H1 (cell line): ENCODE results near the gene SF3B6. TPM values are rescaled to one million over a fixed set of nuclear protein-coding genes. Genes with fewer than 3 reads are reported as not detected.

ENCODE experiments used
- CBX8 ChIP-seq: fragments of 300-800, 300-1000 bp; sonication (generic); IDR thresholded peaks from 2 replicates; pipeline ENCODE4 v1.7.1; 2016; ENCODE audit warnings: low read depth, low read length, borderline replicate concordance
- CEBPB ChIP-seq: IDR thresholded peaks from 2 replicates; pipeline ENCODE4 v1.6.1; 2012; ENCODE audit warnings: low read depth, low read length
- CREB1 ChIP-seq: IDR thresholded peaks from 2 replicates; pipeline ENCODE4 v1.6.1; 2012; ENCODE audit warnings: inconsistent platforms
- EP300 ChIP-seq, 2 experiments: IDR thresholded peaks; 1 replicate in 1 of 2; 2 replicates in 1 of 2; pipeline ENCODE4 v1.6.1; 2011 to 2012; ENCODE audit warnings: low read depth in 2 of 2, low read length in 2 of 2, mild to moderate bottlenecking in 2 of 2, borderline replicate concordance in 1 of 2, inconsistent platforms in 1 of 2, moderate library complexity in 1 of 2
- KDM4A ChIP-seq: IDR thresholded peaks from one replicate; pipeline ENCODE4 v1.7.1; 2012; ENCODE audit warnings: low read depth, mild to moderate bottlenecking, moderate library complexity, low read length, inconsistent platforms; ENCODE audit not compliant: severe bottlenecking
- PHF8 ChIP-seq: fragments of 200-600 bp; sonication (generic); conservative IDR thresholded peaks from 2 replicates; pipeline ENCODE4 v1.7.1; 2012; ENCODE audit warnings: low read depth, mild to moderate bottlenecking, inconsistent platforms, low read length, moderate library complexity
- POLR2A ChIP-seq, 2 experiments: IDR thresholded peaks; 1 replicate in 1 of 2; 2 replicates in 1 of 2; pipeline ENCODE4 v1.6.1; 2011; ENCODE audit warnings: low read depth in 2 of 2, low read length in 2 of 2, mild to moderate bottlenecking in 2 of 2; ENCODE audit errors: control extremely low read depth in 1 of 2
- RAD21 ChIP-seq, 2 experiments: IDR thresholded peaks in 1 of 2; conservative IDR thresholded peaks in 1 of 2; 2 replicates each; pipeline ENCODE4 v1.6.1; 2011; ENCODE audit warnings: low read depth in 2 of 2, low read length in 2 of 2, improper control_type of control experiment in 1 of 2, inconsistent platforms in 1 of 2, mild to moderate bottlenecking in 1 of 2, moderate library complexity in 1 of 2
- TBP ChIP-seq: IDR thresholded peaks from 2 replicates; pipeline ENCODE4 v1.6.1; 2011; ENCODE audit warnings: low read depth, low read length, improper control_type of control experiment
- polyA plus RNA-seq, 7 experiments: library from polyadenylated mRNA; depleted of rRNA in 3 of 7; stranded (reverse) in 5 of 7; unstranded in 2 of 7; fragments of >200 nt in 5 of 7; fragments of 200-250 nt in 2 of 7; gene quantifications; 1 replicate in 5 of 7; 2 replicates in 1 of 7; 4 replicates in 1 of 7; pipeline versions ENCODE4 v1.2.1 to v1.2.3, GENCODE V29; 2011 to 2013; ENCODE audit warnings: missing spikeins in 2 of 7, mixed read lengths in 2 of 7
- total RNA-seq: library from RNA; stranded (reverse); fragmentation: NEBNext Ultra II Directional; extraction: Animal tissue kit (Norgen Biotek cat#: 25700); gene quantifications from 2 replicates; pipeline ENCODE4 v1.2.1, GENCODE V29; 2021
- TF ChIP-seq, protein P1 (sequence below): fragments of 300-600 bp; sonication (generic); IDR thresholded peaks from 2 replicates; pipeline ENCODE4 v1.7.1; 2012; ENCODE audit warnings: low read length, moderate library complexity, mild to moderate bottlenecking, inconsistent platforms; ENCODE audit not compliant: insufficient replicate concordance

SF3B6 gene
- total and polyA plus RNA-seq, 2 of the 8 experiments (the other 6 are each of a cell fraction or from before 2014, with no cell fraction given): 126 to 155 TPM

DNA sequence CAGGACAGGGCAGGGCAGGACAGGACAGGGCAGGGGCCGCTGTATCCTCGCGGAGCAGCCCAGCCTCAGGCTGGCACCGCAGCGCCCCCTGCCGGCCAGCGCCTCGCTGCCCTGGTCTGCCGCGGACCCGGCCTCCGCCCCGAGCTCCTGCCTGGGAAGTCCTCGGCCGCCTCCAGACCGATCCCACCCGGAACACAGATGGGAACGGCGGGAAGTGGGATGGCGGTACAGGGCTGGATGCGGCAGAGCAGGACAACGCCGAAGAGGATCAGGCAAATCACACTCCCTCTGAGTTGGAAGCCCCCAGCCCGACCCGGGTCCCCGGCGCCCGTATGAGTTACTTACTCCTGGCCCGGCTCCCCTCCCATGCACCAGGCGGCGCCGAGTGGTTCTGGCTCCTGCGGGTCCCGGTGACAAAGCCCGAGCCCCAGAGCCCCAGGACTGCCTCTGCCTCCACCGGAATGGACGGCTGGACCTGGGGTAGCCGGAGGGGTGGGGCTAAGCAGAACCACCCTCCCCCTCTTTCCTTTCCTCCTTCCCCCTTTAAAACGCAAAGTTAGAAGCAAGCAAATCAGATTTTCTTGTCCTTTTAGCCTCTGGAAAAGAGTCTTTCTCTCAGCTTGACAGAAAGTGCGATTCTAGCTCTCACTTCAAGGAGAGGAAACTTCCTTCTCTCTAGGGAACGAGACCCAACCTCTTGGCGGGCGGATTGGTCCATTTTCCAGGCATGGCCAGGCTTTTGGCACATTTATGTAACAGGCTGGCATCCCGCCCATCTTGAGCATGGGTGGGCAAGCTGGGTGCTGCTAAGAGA lies 8.5 kb upstream of the SF3B6 start, which contains the start of gene TP53I3 (continued):
- TF ChIP-seq, protein P1, sequence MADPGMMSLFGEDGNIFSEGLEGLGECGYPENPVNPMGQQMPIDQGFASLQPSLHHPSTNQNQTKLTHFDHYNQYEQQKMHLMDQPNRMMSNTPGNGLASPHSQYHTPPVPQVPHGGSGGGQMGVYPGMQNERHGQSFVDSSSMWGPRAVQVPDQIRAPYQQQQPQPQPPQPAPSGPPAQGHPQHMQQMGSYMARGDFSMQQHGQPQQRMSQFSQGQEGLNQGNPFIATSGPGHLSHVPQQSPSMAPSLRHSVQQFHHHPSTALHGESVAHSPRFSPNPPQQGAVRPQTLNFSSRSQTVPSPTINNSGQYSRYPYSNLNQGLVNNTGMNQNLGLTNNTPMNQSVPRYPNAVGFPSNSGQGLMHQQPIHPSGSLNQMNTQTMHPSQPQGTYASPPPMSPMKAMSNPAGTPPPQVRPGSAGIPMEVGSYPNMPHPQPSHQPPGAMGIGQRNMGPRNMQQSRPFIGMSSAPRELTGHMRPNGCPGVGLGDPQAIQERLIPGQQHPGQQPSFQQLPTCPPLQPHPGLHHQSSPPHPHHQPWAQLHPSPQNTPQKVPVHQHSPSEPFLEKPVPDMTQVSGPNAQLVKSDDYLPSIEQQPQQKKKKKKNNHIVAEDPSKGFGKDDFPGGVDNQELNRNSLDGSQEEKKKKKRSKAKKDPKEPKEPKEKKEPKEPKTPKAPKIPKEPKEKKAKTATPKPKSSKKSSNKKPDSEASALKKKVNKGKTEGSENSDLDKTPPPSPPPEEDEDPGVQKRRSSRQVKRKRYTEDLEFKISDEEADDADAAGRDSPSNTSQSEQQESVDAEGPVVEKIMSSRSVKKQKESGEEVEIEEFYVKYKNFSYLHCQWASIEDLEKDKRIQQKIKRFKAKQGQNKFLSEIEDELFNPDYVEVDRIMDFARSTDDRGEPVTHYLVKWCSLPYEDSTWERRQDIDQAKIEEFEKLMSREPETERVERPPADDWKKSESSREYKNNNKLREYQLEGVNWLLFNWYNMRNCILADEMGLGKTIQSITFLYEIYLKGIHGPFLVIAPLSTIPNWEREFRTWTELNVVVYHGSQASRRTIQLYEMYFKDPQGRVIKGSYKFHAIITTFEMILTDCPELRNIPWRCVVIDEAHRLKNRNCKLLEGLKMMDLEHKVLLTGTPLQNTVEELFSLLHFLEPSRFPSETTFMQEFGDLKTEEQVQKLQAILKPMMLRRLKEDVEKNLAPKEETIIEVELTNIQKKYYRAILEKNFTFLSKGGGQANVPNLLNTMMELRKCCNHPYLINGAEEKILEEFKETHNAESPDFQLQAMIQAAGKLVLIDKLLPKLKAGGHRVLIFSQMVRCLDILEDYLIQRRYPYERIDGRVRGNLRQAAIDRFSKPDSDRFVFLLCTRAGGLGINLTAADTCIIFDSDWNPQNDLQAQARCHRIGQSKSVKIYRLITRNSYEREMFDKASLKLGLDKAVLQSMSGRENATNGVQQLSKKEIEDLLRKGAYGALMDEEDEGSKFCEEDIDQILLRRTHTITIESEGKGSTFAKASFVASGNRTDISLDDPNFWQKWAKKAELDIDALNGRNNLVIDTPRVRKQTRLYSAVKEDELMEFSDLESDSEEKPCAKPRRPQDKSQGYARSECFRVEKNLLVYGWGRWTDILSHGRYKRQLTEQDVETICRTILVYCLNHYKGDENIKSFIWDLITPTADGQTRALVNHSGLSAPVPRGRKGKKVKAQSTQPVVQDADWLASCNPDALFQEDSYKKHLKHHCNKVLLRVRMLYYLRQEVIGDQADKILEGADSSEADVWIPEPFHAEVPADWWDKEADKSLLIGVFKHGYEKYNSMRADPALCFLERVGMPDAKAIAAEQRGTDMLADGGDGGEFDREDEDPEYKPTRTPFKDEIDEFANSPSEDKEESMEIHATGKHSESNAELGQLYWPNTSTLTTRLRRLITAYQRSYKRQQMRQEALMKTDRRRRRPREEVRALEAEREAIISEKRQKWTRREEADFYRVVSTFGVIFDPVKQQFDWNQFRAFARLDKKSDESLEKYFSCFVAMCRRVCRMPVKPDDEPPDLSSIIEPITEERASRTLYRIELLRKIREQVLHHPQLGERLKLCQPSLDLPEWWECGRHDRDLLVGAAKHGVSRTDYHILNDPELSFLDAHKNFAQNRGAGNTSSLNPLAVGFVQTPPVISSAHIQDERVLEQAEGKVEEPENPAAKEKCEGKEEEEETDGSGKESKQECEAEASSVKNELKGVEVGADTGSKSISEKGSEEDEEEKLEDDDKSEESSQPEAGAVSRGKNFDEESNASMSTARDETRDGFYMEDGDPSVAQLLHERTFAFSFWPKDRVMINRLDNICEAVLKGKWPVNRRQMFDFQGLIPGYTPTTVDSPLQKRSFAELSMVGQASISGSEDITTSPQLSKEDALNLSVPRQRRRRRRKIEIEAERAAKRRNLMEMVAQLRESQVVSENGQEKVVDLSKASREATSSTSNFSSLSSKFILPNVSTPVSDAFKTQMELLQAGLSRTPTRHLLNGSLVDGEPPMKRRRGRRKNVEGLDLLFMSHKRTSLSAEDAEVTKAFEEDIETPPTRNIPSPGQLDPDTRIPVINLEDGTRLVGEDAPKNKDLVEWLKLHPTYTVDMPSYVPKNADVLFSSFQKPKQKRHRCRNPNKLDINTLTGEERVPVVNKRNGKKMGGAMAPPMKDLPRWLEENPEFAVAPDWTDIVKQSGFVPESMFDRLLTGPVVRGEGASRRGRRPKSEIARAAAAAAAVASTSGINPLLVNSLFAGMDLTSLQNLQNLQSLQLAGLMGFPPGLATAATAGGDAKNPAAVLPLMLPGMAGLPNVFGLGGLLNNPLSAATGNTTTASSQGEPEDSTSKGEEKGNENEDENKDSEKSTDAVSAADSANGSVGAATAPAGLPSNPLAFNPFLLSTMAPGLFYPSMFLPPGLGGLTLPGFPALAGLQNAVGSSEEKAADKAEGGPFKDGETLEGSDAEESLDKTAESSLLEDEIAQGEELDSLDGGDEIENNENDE: no peak
- TF ChIP-seq CEBPB (no peak), EP300 (IDR thresholded peaks at IDR 0.05; ENCODE audit: borderline replicate concordance in 1 of 2, low read depth in 2 of 2, low read length in 2 of 2) (peak in 1 of 2 experiments; percentile 65; a peak in 1 of 3 replicates), POLR2A (IDR thresholded peaks at IDR 0.05; ENCODE audit: control extremely low read depth in 1 of 2, low read depth in 2 of 2, low read length in 2 of 2) (peak; percentile 90 to 92), CBX8 (no peak), PHF8 (peak; percentile 89), RAD21 (IDR thresholded peaks at IDR 0.05 in 1 of 2, conservative IDR thresholded peaks at IDR 0.05 in 1 of 2; ENCODE audit: low read depth in 2 of 2, low read length in 2 of 2) (peak; percentile 60 to 72), TBP (peak; percentile 83; the same call in 1 of the 2 replicates), CREB1 (no peak), KDM4A (peak; percentile 59)
